D721Med (cell line): ENCODE data around the gene OTULINL.

Experiments used
- DNase-seq: peaks from one replicate; pipeline ENCODE4 v3.0.0; 2011; ENCODE audit warnings: low spot score; ENCODE audit not compliant: insufficient read length
- FAIRE-seq: peaks from 2 replicates; lab custom pipeline; 2011; peaks lifted over from hg19 to GRCh38; lab: Jason Lieb, UNC
- CTCF ChIP-seq: IDR thresholded peaks from 2 replicates; pipeline ENCODE4 v1.5.1; 2012; ENCODE audit warnings: mild to moderate bottlenecking, control low read depth; ENCODE audit not compliant: insufficient read depth; ENCODE audit errors: missing control alignments

Gene OTULINL

DNA sequence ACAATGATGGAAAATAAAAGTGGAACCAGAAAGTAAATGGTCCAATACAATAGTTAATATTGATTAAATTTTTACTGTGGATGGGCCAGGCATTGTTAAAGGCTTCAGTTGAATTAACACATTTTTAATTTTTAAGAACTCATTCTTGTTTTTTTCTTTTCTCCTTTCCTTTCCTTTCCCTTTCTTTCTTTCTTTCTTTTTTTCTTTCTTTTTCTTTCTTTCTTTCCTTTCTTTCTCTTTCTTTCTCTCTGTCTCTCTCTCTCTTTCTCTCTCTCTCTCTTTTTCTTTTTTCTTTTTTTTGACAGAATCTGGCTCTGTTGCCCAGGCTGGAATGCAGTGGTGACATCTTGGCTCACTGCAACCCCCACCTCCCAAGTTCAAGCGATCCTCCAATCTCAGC, 13.3 kb upstream of the OTULINL start:
- FAIRE-seq (no peak), DNase-seq (no peak)
- TF ChIP-seq CTCF: no peak

DNA sequence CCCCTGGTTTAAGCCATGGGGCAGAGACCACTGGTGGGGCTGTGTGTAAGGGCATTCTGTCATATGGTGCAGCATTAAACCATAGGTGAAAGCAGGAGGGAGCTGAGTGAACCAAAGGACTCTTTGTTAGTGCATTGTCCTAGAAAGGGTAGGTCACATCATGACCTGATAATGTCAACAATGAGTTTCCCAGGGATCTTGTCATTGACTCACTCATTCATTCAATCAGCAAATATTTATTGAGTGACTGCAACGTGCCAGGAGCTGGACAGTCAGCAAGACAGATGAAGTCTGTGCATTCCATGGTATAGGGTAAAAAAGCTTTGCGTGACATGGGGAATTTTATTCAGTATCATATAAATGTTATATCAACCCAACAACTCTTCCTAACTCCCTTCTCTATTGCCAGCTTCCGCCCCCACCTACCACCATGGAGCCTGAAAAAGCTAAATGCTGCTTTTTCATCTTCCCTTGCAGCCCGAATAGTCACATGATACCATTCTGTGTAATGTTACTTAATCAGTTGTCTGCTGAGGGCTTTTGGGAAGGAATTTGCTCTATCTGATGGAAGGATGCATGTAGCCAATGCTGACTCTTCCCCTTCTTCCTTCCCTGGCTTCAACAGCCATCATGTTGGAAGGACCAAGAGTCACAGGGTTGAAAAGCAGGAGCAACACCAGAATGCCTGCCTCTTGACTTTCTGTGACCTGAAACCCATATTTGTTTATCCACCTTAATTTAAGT, 11.5 kb upstream of the OTULINL start:
- no peak for DNase-seq
- TF ChIP-seq CTCF: no peak
- FAIRE-seq: no peak

- TF ChIP-seq CTCF: no peak
- no peak for FAIRE-seq
- no peak for DNase-seq
Measured at GRCh38 chr5:14571901-14572300, 9.7 kb upstream of the OTULINL start.

GRCh38 chr5:14572385-14572784, 9.2 kb upstream of the OTULINL start:
- DNase-seq (no peak), FAIRE-seq (no peak)
- no peak for TF ChIP-seq CTCF

- no peak for TF ChIP-seq CTCF
- no peak for FAIRE-seq
- DNase-seq: no peak
Measured at GRCh38 chr5:14572836-14573235, 8.8 kb upstream of the OTULINL start.

DNA sequence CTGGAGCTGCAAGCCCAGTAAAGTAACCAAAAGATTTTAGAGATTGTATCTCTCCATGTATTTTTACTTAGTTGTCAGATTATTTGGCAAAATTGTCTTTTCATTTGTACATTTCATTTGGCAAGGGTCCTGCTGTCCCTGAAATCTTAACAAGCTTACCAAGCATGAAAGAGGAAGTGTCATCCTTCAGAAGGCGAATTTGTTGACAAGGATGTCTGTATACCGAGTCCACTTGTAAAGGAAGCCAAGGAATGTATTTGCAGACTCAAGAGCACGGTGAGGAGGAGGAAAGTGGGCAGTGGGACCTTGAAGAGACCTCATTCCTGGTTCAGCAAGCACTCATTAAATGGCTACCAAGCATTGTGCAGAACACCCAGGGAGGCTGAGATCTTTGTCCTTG, 7.5 kb upstream of the OTULINL start:
- DNase-seq: no peak
- FAIRE-seq: no peak
- no peak for TF ChIP-seq CTCF

DNA sequence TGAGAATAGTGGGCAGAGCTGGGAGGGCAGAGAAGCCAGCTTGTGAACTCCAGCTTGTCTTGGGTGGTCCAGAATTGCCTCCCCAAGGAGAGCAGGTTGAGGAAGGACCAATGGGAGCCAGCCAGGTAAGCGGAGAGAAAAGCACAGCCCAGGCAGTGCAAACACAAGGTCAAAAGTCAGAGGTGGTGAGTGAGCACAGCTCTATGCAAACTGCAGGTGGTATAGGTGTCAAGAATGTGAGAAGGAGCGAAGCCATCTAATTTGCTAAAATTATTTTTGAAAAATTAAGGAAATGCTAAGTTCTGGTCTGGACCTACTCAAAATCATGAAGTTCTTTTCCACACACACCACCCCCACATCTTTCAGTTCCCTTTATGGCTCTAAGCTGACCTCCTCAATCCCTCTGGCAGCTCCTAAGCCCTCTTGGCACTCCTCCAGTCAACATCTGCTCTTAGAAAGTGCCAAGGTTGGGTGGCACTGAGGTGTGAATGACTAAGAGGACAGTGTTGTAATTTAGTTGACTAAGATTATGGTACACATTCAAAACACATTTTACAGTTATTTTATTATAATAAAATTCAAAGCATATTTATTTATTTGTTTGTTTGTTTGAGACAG, 6.6 kb upstream of the OTULINL start:
- TF ChIP-seq CTCF: no peak
- FAIRE-seq (no peak), DNase-seq (no peak)
